B cell (primary cell): ENCODE measurements around the gene AFG1L.

Experiments
- EZH2 ChIP-seq: IDR thresholded peaks from 2 replicates; pipeline ENCODE4 v1.6.1; 2012; ENCODE audit warnings: borderline replicate concordance, low read depth, mild to moderate bottlenecking, moderate library complexity, low read length; ENCODE audit not compliant: insufficient read depth, poor library complexity, severe bottlenecking
- TF ChIP-seq, protein P1 (sequence below): fragments of 200-600 bp; IDR thresholded peaks from one replicate; pipeline ENCODE4 v1.8.0; 2022; ENCODE audit warnings: antibody characterized with exemption, mild to moderate bottlenecking

DNA sequence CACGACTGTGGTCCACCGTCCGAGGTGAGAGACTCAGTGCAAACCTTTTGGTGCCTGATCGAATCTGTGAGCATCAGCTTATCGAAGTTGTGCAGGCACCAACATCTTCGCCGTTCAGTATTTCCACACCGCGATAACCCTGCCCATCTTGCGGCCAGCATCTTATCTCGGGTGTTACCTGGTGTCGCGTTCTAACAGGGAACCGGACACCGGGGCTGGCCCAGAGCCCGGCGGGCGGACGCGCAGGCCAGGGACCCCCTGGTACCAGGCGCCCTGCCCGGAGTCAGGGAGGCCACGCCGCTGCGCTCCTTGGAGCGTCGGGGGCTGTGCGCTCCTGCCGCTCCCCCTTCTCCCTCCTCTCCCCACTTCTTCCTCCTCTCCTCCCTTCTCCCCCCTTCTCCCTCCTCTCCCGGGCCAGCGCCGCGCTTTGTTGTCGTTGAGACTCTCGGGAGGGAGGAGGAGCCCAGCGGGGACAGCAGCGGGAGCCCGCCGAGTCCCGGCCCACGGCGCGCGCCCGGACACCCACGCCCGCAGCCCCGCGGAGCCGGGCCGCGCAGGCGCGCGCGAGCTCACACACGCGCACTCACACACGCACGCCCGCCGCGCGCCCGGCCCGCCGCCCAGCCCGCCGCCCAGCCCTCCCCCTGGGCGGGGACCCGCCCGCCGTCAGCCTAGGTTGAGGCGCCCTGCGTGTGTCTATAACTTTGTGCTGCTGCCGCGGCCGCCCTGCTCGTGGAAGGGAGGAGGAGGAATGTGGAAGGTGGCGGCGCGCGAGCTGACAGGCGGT, 264.4 kb downstream of the AFG1L start:
- TF ChIP-seq, protein P1, sequence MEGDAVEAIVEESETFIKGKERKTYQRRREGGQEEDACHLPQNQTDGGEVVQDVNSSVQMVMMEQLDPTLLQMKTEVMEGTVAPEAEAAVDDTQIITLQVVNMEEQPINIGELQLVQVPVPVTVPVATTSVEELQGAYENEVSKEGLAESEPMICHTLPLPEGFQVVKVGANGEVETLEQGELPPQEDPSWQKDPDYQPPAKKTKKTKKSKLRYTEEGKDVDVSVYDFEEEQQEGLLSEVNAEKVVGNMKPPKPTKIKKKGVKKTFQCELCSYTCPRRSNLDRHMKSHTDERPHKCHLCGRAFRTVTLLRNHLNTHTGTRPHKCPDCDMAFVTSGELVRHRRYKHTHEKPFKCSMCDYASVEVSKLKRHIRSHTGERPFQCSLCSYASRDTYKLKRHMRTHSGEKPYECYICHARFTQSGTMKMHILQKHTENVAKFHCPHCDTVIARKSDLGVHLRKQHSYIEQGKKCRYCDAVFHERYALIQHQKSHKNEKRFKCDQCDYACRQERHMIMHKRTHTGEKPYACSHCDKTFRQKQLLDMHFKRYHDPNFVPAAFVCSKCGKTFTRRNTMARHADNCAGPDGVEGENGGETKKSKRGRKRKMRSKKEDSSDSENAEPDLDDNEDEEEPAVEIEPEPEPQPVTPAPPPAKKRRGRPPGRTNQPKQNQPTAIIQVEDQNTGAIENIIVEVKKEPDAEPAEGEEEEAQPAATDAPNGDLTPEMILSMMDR, result no peak
- TF ChIP-seq EZH2, result no peak
